AG04450 (cell line): ENCODE measurements around the gene SLIT3. TPM values are rescaled to one million over a fixed set of nuclear protein-coding genes. Genes with fewer than 3 reads are reported as not detected.

Source experiments
- CTCF ChIA-PET: fragments of 300-600, 350-600 bp; formaldehyde crosslinking; extraction: SDS; loops from one replicate; lab custom pipeline; 2022; ENCODE audit warnings: antibody characterized with exemption, inconsistent platforms; lab: Charles Lee
- POLR2A ChIA-PET: fragments of 350-600 bp; formaldehyde crosslinking; extraction: SDS; loops from one replicate; lab custom pipeline; 2021; ENCODE audit warnings: antibody characterized with exemption, inconsistent platforms; lab: Yijun Ruan, JAX
- DNase-seq: peaks from one replicate; pipeline ENCODE4 v3.0.0-alpha.2; 2011; ENCODE audit warnings: low read depth, low spot score
- H3K27ac ChIP-seq: one replicate; pipeline ENCODE4 v1.5.1; 2012; ENCODE audit warnings: low read depth, low read length, control low read depth
- H3K27me3 ChIP-seq: one replicate; pipeline ENCODE4 v1.6.0; 2012; ENCODE audit warnings: low read length; ENCODE audit not compliant: control insufficient read depth, insufficient read depth
- H3K4me3 ChIP-seq: 2 replicates; pipeline ENCODE4 v1.5.1; 2011; ENCODE audit warnings: mild to moderate bottlenecking, low read depth, low read length, control low read depth
- H3K9me3 ChIP-seq: 2 replicates; pipeline ENCODE4 v1.5.1; 2012; ENCODE audit warnings: low read length; ENCODE audit not compliant: control insufficient read depth, insufficient read depth
- polyA plus RNA-seq: library from polyadenylated mRNA; depleted of rRNA; stranded (reverse); fragments of >200 nt; gene quantifications from 2 replicates; pipeline ENCODE4 v1.2.3, GENCODE V29; 2011
- TF ChIP-seq, protein P1 (sequence below): IDR thresholded peaks from 2 replicates; pipeline ENCODE4 v1.5.1; 2011; ENCODE audit warnings: low read depth, low read length, control low read depth, inconsistent platforms

SLIT3 gene
- polyA plus RNA-seq, 1 experiment, result 0.26 TPM

DNA sequence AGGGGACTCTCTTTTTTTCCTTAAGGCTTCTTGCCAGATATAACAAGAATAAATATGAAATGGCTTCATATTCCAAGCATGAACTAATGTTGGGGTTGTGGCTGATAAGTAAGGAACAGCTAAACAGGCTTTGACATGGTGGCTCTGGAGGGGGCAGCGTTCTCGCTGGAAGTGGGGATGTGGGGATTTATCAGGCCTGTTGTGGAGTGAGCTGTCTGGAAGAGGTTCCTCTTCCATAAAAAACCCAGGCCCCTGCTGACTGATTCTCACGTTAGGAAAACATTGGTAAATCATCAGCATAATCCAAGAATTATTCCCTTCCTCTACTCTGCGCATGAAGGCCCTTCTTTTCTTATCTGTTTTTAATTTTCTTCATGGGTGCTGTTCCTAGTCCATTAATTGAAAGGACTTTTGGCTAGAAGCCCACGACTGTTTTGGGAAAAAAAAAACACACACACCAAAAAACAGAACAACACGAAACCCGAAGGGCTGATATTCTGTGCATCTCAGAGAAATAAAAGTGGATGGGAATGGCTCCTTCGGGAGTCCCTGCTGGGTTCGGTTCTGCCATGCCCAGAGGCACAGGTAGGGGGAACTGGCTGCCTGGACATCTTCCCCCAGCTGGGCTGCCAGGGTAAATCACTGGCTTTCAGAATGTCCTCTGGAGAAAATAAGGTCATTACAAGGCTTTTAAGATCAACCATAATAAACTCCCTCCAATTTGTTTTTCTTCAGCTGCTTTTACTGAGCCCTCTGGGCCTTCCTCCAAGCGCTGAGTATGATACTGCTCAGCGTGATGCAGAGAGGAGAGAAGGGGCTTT, 297.0 kb downstream of the SLIT3 start:
- Histone ChIP-seq H3K27me3 (no peaks in the 10 kb centered on the region), H3K4me3 (no peak overlapping the region), H3K27ac (no peak overlapping the region), H3K9me3 (no peaks in the 10 kb centered on the region)
- CTCF ChIA-PET, result interaction anchor here (4.6 kb wide), 1 partner anchor 16 kb away, joined by 20 read pairs; no protein-coding TSS in a partner anchor
- POLR2A ChIA-PET, result no interaction called here
- TF ChIP-seq, protein P1, sequence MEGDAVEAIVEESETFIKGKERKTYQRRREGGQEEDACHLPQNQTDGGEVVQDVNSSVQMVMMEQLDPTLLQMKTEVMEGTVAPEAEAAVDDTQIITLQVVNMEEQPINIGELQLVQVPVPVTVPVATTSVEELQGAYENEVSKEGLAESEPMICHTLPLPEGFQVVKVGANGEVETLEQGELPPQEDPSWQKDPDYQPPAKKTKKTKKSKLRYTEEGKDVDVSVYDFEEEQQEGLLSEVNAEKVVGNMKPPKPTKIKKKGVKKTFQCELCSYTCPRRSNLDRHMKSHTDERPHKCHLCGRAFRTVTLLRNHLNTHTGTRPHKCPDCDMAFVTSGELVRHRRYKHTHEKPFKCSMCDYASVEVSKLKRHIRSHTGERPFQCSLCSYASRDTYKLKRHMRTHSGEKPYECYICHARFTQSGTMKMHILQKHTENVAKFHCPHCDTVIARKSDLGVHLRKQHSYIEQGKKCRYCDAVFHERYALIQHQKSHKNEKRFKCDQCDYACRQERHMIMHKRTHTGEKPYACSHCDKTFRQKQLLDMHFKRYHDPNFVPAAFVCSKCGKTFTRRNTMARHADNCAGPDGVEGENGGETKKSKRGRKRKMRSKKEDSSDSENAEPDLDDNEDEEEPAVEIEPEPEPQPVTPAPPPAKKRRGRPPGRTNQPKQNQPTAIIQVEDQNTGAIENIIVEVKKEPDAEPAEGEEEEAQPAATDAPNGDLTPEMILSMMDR, result no peak
- DNase-seq, result no peak

DNA sequence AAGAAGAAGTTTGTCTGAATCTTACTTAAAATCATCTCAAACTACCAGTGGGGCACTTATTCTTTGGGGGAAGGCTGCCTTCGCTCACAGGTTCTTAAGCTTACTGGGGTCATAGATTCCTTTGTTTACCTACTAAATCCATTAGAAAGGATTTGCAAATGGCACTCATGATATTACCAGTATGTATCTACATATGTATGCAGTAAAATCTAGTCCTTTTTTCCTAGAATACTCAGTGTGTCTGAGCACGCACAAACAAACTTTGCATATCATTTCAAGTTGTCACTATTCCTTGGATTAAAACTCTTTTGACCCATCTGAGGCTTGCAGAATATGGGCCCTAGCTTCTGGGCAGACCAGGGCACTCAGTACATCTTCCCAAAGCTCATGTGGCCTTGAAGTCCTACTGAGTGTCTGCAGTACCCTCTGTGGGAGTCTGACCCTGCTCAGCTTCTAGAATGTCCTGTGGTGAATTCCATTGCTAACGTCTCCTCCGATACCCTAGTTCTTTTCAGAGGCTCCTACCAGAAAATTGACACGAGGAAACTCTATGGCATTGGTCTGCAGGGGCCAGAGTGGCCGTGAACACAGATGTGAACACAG, 297.9 kb downstream of the SLIT3 start:
- Histone ChIP-seq H3K27ac (no peak overlapping the region), H3K9me3 (no peaks in the 10 kb centered on the region), H3K4me3 (no peak overlapping the region), H3K27me3 (no peaks in the 10 kb centered on the region)
- TF ChIP-seq, protein P1, result no peak
- POLR2A ChIA-PET, result no interaction called here
- CTCF ChIA-PET, result interaction anchor here (4.6 kb wide), 1 partner anchor 15 kb away, joined by 20 read pairs; no protein-coding TSS in a partner anchor
- no peak for DNase-seq

DNA sequence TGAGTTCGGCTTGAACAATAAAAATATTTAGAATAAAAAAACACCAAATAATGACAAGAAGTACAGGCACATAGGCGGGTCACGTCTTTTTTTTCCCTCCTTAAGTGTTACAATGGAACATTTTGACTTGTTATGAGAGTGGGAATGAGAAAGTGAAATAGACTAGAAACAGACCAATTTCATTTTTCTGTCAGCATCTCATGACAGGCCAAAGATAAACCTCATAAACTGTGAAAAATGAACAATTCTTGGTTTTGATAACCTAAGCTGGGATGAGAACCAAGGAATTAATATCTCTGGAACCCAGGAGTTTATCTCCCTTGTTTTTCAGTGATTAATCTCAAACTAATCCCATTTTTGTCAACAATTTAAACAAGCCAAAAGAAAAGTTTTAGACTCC, 299.5 kb downstream of the SLIT3 start:
- POLR2A ChIA-PET, result no interaction called here
- TF ChIP-seq, protein P1, result no peak
- Histone ChIP-seq H3K9me3 (no peaks in the 10 kb centered on the region), H3K4me3 (no peak overlapping the region), H3K27ac (no peak overlapping the region), H3K27me3 (no peaks in the 10 kb centered on the region)
- CTCF ChIA-PET, result interaction anchor here (1.7 kb wide), 1 partner anchor 14 kb away, joined by 4 read pairs; no protein-coding TSS in a partner anchor
- DNase-seq, result no peak

DNA sequence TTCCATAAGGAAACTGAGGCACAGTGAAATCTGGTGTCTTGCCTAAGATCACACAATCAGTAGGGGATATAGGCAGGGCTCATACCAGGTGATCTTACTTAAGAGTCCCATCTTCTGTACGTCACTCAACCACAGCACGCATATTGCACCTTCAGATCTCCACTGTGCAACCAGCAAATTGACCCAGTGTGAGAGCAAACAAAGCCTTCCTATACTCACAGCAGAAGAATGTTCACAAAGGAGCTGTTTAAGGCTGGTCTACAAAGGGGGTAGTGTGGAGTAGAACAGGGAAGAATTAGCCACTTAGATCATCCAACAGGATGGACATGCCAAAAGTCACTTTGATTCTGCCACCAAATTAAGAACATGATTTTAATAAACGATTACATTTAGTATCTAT, 305.9 kb downstream of the SLIT3 start:
- DNase-seq, result no peak
- Histone ChIP-seq H3K4me3 (no peak overlapping the region), H3K9me3 (no peaks in the 10 kb centered on the region), H3K27me3 (no peaks in the 10 kb centered on the region), H3K27ac (no peak overlapping the region)
- ChIA-PET POLR2A (no interaction called here), CTCF (interaction anchor here (2.5 kb wide), 1 partner anchor 8 kb away, joined by 14 read pairs; no protein-coding TSS in a partner anchor)
- TF ChIP-seq, protein P1, result no peak

DNA sequence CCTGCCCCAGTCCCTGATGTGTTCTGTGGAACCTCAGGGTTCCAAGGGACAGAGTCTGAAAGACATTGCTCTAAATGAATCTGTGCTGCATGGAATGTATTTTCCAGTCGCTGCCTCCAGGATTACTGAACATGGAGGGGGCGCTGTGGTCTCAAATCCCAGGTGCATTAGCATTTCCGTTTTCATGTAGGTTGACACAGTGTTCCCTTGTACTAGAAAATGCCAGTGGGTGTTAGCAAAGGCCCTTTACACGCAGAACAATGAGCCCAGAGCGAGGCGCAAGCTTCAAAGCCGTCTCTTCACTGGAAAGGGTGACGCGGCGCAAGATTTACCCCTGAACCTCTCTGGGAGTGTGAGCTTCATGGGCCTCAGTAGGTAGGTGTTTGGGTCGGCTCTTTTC, 308.3 kb downstream of the SLIT3 start:
- TF ChIP-seq, protein P1, result no peak
- ChIA-PET POLR2A (no interaction called here), CTCF (no interaction called here)
- no peak overlapping the region for H3K4me3 ChIP-seq
- no peak for DNase-seq
- no peaks in the 10 kb centered on the region for H3K9me3 ChIP-seq
- H3K27me3 ChIP-seq, result peaks cover 3% of the 10 kb centered on the region
- no peak overlapping the region for H3K27ac ChIP-seq
